Fibroblast of pulmonary artery (primary cell): ENCODE measurements around the gene RNF40.
"Not testable (repeated sequence)": the region's sequence is repeated elsewhere in the genome, so short reads cannot be mapped to it uniquely, and the experiment has no call there.

Experiments used
- DNase-seq: peaks from one replicate; pipeline ENCODE4 v3.0.0-alpha.2; 2010; ENCODE audit warnings: low read depth
- H3K4me3 ChIP-seq: replicated peaks from 2 replicates; pipeline ENCODE4 v1.5.1; 2011; ENCODE audit warnings: low read depth, mild to moderate bottlenecking, control low read depth, low read length, moderate library complexity
- CTCF ChIP-seq: IDR thresholded peaks from 2 replicates; pipeline ENCODE4 v1.5.1; 2011; ENCODE audit warnings: mild to moderate bottlenecking, control low read depth, low read length, inconsistent platforms; ENCODE audit errors: missing control alignments

The RNF40 gene

GRCh38 chr16:30805056-30805369 is 42.9 kb downstream of the RNF40 start:
- peak; percentile 20 for DNase-seq
- peak overlapping the region; percentile 81 for H3K4me3 ChIP-seq
- no peak for TF ChIP-seq CTCF

- H3K4me3 ChIP-seq: peak overlapping the region; percentile 81
- DNase-seq: peak; percentile 82
- no peak for TF ChIP-seq CTCF
These were observed 43.4 kb downstream of the RNF40 start for GRCh38 chr16:30805370-30806169.

GRCh38 chr16:30808146-30808545 is 46.0 kb downstream of the RNF40 start:
- no peak for TF ChIP-seq CTCF
- H3K4me3 ChIP-seq: no peak overlapping the region
- no peak for DNase-seq

- DNase-seq, H3K4me3 ChIP-seq: not testable (repeated sequence)
These were observed 46.8 kb downstream of the RNF40 start for GRCh38 chr16:30808890-30809426.

- H3K4me3 ChIP-seq, DNase-seq: not testable (repeated sequence)
These were observed 47.6 kb downstream of the RNF40 start for GRCh38 chr16:30809675-30810074.

GRCh38 chr16:30813821-30814189 is 51.7 kb downstream of the RNF40 start:
- no peak for DNase-seq
- H3K4me3 ChIP-seq: peak overlapping the region; percentile 62
- TF ChIP-seq CTCF: no peak

- TF ChIP-seq CTCF: no peak
- DNase-seq: no peak
These were observed 54.6 kb downstream of the RNF40 start for GRCh38 chr16:30816769-30817168.

GRCh38 chr16:30820952-30821421 is 58.9 kb downstream of the RNF40 start:
- DNase-seq: no peak
- TF ChIP-seq CTCF: no peak
- H3K4me3 ChIP-seq: no peak overlapping the region

More at GRCh38 chr16:30816769-30817168, 54.6 kb downstream of the RNF40 start:
- H3K4me3 ChIP-seq: no peak overlapping the region

GRCh38 chr16:30821441-30821840 is 59.3 kb downstream of the RNF40 start:
- not testable (repeated sequence) for DNase-seq, H3K4me3 ChIP-seq
